Activated gamma-delta T cell (primary cell): ENCODE results near the gene EIF3L.

Source experiments
- DNase-seq: peaks from one replicate; lab custom pipeline; 2025; lab: John Stamatoyannopoulos, UW

EIF3L gene

DNA sequence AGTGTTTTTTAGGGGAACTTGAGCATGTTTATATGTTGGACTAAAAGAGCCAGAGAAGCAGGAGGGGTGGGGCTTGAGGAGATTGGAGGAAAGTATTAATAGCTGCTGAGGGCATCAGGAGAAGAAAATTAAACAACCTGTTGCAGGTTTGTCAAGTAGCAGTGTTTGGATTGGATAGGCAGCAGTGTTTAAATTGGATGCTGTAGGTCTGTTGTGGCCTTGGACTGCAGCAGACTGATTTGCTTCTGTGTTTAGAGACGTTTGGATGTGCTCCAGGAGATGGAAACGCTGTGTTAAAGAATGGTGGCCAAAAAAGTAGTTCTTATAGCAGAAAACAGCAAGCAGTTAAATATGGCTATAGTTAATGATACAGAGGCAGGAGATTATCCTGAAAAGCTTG is 5.7 kb downstream of the EIF3L start:
- DNase-seq = no peak

DNA sequence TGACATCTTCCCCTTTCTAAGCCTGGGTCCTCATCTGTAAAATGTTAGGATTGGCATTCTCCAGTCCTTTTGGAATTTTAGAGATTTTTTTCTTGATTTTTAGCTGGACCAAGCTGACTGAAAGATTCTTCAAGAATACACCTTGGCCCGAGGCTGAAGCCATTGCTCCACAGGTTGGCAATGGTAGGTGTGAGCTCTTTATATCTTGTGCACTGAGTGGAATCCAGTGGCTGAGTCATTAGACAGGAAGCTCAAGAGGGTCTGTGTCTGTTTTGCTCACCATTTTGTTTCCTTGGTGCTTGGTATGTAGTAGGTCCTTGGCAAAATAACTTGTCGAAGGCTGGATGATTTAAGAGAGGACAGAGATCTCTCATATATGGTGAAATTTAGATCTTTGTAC is 6.2 kb downstream of the EIF3L start:
- no peak for DNase-seq

- no peak for DNase-seq
Observed at GRCh38 chr22:37860796-37861421, 11.7 kb downstream of the EIF3L start.

DNA sequence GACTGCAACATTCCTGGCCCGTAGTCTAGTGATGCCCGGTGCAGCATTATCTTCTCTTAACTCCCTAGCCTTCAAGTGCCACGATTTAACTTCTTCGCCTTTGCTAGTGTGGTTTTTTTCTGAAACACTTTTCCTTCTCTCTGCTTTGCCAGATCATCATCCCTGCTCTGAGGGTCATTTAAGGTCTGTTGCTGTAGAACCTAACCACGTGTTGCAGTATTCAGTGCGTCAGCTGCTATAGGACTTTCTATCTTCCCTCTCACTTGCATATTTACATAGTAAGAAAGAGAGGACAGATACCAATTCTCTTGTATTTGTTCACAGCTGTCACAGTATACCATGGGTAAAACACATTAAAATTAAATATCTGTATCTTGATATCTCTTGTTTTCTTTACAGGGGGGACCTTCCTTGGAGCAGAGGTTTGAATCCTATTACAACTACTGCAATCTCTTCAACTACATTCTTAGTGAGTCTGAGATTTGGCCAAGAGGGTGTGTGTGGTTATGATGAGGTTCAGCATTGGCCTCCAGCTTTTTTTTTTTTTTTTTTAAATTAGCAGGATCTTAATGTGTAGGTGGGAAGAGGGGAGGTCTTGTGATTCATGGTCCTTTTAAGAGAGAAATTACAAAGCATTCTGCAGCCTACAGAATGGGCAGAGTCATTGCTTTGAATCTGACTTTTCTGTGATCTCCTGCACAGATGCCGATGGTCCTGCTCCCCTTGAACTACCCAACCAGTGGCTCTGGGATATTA is 13.5 kb downstream of the EIF3L start:
- no peak for DNase-seq

- no peak for DNase-seq
Observed at GRCh38 chr22:37865510-37865909, 16.3 kb downstream of the EIF3L start.

DNA sequence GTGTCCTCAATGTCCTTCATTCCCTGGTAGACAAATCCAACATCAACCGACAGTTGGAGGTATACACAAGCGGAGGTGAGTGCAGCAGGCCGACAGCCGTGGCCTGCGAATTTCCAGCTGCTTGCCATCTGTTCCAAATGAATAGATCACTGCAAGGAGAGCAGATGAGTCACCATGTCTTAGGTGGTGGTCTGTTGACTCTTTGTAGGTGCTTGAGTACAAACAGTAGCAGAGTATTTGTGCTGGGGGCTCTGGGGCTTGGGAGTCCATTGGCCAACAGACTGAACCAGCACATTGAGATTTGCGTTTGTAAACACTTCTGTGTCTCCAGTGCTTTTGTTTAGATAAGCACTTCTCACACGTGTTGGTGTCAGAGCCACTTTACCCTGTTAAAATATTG is 21.1 kb downstream of the EIF3L start:
- DNase-seq = no peak

- DNase-seq = no peak
Observed at GRCh38 chr22:37880668-37881440, 31.6 kb downstream of the EIF3L start.

DNA sequence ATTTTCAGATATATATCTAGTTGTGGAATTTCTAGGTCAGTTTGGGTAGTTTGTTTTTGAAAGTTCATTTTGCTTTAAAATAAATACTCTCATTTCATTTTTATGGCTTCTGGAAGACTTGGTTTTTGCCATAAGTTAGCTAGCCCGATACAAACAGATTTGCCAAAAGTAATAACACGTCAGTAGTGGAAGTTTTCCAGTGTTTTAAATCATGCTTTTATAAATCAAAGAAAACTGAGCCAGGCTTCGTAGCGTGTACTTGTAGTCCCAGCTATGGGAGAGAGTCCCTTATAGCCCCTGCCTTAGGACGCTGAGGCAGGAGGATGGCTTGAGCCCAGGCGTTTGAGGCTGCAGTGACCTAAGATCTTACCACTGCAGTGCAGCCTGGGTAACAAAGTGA is 35.2 kb downstream of the EIF3L start:
- DNase-seq = no peak

- DNase-seq = no peak
Observed at GRCh38 chr22:37887584-37888378, 38.6 kb downstream of the EIF3L start.

- DNase-seq = no peak
Observed at GRCh38 chr22:37891926-37892325, 42.7 kb downstream of the EIF3L start.

- no peak for DNase-seq
Observed at GRCh38 chr22:37892566-37893335, 43.5 kb downstream of the EIF3L start.

DNA sequence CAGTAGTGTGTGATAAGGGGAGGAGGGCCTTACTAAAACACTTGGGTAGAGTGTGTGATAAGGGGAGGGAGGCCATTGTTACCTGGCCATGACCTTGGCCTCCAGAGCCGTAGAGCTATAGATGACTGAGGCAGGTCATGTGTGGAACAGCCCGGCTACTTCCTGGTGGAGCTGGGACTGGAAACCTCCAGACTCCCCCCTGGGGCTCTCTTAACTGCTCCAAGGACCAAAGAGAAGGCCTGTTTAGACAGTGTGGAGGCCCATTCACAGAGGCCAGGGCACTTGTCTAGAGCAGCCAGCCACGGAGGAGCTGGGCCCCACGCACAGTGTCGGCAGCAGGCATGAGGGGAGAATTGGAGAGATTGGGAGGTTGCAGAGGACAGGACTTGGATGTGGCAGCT is 44.4 kb downstream of the EIF3L start:
- DNase-seq = no peak

GRCh38 chr22:37894939-37895670 is 45.9 kb downstream of the EIF3L start:
- DNase-seq = no peak

- DNase-seq = no peak
Observed at GRCh38 chr22:37896181-37896592, 47.0 kb downstream of the EIF3L start.

DNA sequence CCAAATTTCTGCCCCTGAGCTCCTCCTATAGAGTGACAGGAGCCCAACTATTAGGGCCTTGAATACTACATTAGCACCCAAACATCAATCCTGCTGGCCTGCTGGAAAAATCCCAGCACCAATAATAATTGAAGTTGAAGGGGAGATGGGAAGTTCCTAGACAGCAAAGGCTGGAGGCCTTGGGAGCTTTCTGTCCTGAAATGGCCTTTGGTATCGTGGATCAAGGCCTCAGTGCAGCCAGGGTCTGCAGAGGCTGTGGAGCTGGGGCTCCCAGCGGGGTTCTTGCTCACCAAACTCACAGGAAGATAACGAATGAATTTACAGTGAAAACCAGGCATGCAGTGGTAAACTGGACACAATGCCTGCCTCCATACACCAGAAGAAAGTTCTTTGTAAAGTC is 47.7 kb downstream of the EIF3L start:
- DNase-seq = no peak

- DNase-seq = no peak
Observed at GRCh38 chr22:37897807-37898206, 48.6 kb downstream of the EIF3L start.

- no peak for DNase-seq
Observed at GRCh38 chr22:37898441-37899181, 49.4 kb downstream of the EIF3L start.

- DNase-seq = no peak
Observed at GRCh38 chr22:37904572-37905533, 55.6 kb downstream of the EIF3L start.
